Measurements from ENCODE around the gene STS. TPM values are rescaled to one million over a fixed set of nuclear protein-coding genes. Genes with fewer than 3 reads are reported as not detected.

STS gene
- total RNA-seq, 1 donor from 2014 or later = 3.9 TPM

GRCh38 chrX:7139202-7140081, 8.1 kb upstream of the STS start:
- ChIA-PET POLR2A (no interaction called here), CTCF (interaction anchor here (0.6 kb wide), 1 partner anchor 13 kb away, joined by 3 read pairs; no protein-coding TSS in a partner anchor)
- Mint-ChIP-seq H3K36me3 (ENCODE audit: low read depth) (peaks cover 9% of the 10 kb centered on the region), H3K4me3 (no peak overlapping the region), H3K27ac (no peak overlapping the region), H3K27me3 (no peaks in the 10 kb centered on the region), H3K9me3 (no peaks in the 10 kb centered on the region), H3K4me1 (peaks cover 9% of the 10 kb centered on the region)
- intact Hi-C loops (cut with micrococcal nuclease) = loop anchor here (10.0 kb wide), 1 partner anchor 565 kb away; no protein-coding TSS in a partner anchor
- TF ChIP-seq CTCF (IDR thresholded peaks at IDR 0.05) = no peak
- DNase-seq = no peak
- ATAC-seq (ENCODE audit: low read depth) = no peak

- no peaks in the 10 kb centered on the region for H3K9me3 Mint-ChIP-seq
- intact Hi-C loops (cut with micrococcal nuclease) = no loop called here
- CTCF ChIA-PET = no interaction called here
Measured at GRCh38 chrX:7143076-7143475, 4.4 kb upstream of the STS start.

GRCh38 chrX:7143941-7144525, 3.5 kb upstream of the STS start:
- Mint-ChIP-seq H3K9me3 (no peaks in the 10 kb centered on the region), H3K4me1 (peaks cover 9% of the 10 kb centered on the region), H3K4me3 (no peak overlapping the region), H3K27me3 (no peaks in the 10 kb centered on the region), H3K27ac (no peak overlapping the region), H3K36me3 (ENCODE audit: low read depth) (peaks cover 9% of the 10 kb centered on the region)
- POLR2A ChIA-PET = no interaction called here
- intact Hi-C loops (cut with micrococcal nuclease) = no loop called here
- TF ChIP-seq CTCF (IDR thresholded peaks at IDR 0.05) = no peak
- CTCF ChIA-PET = no interaction called here
- ATAC-seq (ENCODE audit: low read depth) (no peak), DNase-seq (no peak)

More at GRCh38 chrX:7143076-7143475, 4.4 kb upstream of the STS start:
- Mint-ChIP-seq H3K4me1 (peaks cover 9% of the 10 kb centered on the region), H3K27ac (no peak overlapping the region), H3K36me3 (ENCODE audit: low read depth) (peaks cover 9% of the 10 kb centered on the region), H3K4me3 (no peak overlapping the region), H3K27me3 (no peaks in the 10 kb centered on the region)
- no peak for TF ChIP-seq CTCF (IDR thresholded peaks at IDR 0.05)
- ATAC-seq (ENCODE audit: low read depth) (no peak), DNase-seq (no peak)
- POLR2A ChIA-PET = no interaction called here

- Mint-ChIP-seq H3K36me3 (ENCODE audit: low read depth) (peaks cover 6% of the 10 kb centered on the region), H3K4me1 (peaks cover 9% of the 10 kb centered on the region), H3K27ac (no peak overlapping the region), H3K27me3 (no peaks in the 10 kb centered on the region), H3K4me3 (no peak overlapping the region), H3K9me3 (no peaks in the 10 kb centered on the region)
- DNase-seq (no peak), ATAC-seq (ENCODE audit: low read depth) (no peak)
- ChIA-PET POLR2A (interaction anchor here (1.9 kb wide), 1 partner anchor 36 kb away, joined by 12 read pairs; no protein-coding TSS in a partner anchor), CTCF (no interaction called here)
- no peak for TF ChIP-seq CTCF (IDR thresholded peaks at IDR 0.05)
- intact Hi-C loops (cut with micrococcal nuclease) = no loop called here
Measured at GRCh38 chrX:7145454-7145853, 2.1 kb upstream of the STS start.

Measured in activated B cell treated with CpG ODN at 0.5 μM for 24 hours (primary cell).